Measurements from ENCODE around the gene APOBEC3B.
A peak's percentile ranks its signal among the peaks of the same experiment; 100 is the strongest.

- TF ChIP-seq CTCF (IDR thresholded peaks at IDR 0.05), result peak; percentile 23
- no peak for TF ChIP-seq EZH2 (IDR thresholded peaks at IDR 0.05; ENCODE audit: borderline replicate concordance, insufficient read depth, low read depth, low read length, poor library complexity, severe bottlenecking)
Measured at GRCh38 chr22:39013942-39014722, 32.0 kb downstream of the APOBEC3B start, which contains the start of gene APOBEC3C.
